HEK293T (cell line): ENCODE measurements around the gene SETBP1.

Source experiments
- CTCF ChIA-PET: fragments of 350-600 bp; formaldehyde crosslinking; extraction: SDS; loops from one replicate; lab custom pipeline; 2021; ENCODE audit warnings: antibody characterized with exemption, inconsistent platforms; lab: Yijun Ruan, JAX
- POLR2A ChIA-PET: fragments of 350-600 bp; formaldehyde crosslinking; extraction: SDS; loops from one replicate; lab custom pipeline; 2020; ENCODE audit warnings: antibody characterized with exemption, inconsistent platforms; lab: Yijun Ruan, JAX
- DNase-seq: peaks from one replicate; pipeline ENCODE4 v3.0.0; 2012; ENCODE audit warnings: mixed read lengths; ENCODE audit errors: extremely low spot score
- ARNT ChIP-seq: fragments of 450-650 bp; IDR thresholded peaks from 2 replicates; pipeline ENCODE4 v1.6.1; 2017; ENCODE audit warnings: mild to moderate bottlenecking
- BHLHE40 ChIP-seq: fragments of 450-650 bp; IDR thresholded peaks from 2 replicates; pipeline ENCODE4 v1.6.1; 2016; ENCODE audit warnings: mild to moderate bottlenecking, moderate library complexity, borderline replicate concordance
- CTBP1 ChIP-seq: fragments of 450-650 bp; IDR thresholded peaks from 2 replicates; pipeline ENCODE4 v1.6.1; 2016; ENCODE audit warnings: borderline replicate concordance
- ELF4 ChIP-seq: fragments of 450-650 bp; IDR thresholded peaks from 2 replicates; pipeline ENCODE4 v1.6.1; 2017; ENCODE audit warnings: antibody characterized with exemption
- FOXA1 ChIP-seq: fragments of 450-650 bp; IDR thresholded peaks from 2 replicates; pipeline ENCODE4 v1.6.1; 2016; ENCODE audit warnings: mild to moderate bottlenecking
- FOXK2 ChIP-seq: fragments of 450-650 bp; IDR thresholded peaks from 2 replicates; pipeline ENCODE4 v1.6.1; 2016; ENCODE audit warnings: mild to moderate bottlenecking
- FOXM1 ChIP-seq: fragments of 450-650 bp; IDR thresholded peaks from 2 replicates; pipeline ENCODE4 v1.6.1; 2017; ENCODE audit warnings: mild to moderate bottlenecking, borderline replicate concordance
- HDGF ChIP-seq: fragments of 450-650 bp; IDR thresholded peaks from 2 replicates; pipeline ENCODE4 v1.6.1; 2017; ENCODE audit warnings: antibody characterized with exemption, borderline replicate concordance
- L3MBTL2 ChIP-seq: fragments of 450-650 bp; conservative IDR thresholded peaks from 2 replicates; pipeline ENCODE4 v1.6.1; 2016; ENCODE audit warnings: mild to moderate bottlenecking
- LEF1 ChIP-seq: fragments of 450-650 bp; IDR thresholded peaks from 2 replicates; pipeline ENCODE4 v1.6.1; 2017; ENCODE audit warnings: mild to moderate bottlenecking, borderline replicate concordance
- NFRKB ChIP-seq: fragments of 450-650 bp; IDR thresholded peaks from 2 replicates; pipeline ENCODE4 v1.6.1; 2016; ENCODE audit warnings: mild to moderate bottlenecking, moderate library complexity
- PKNOX1 ChIP-seq: fragments of 450-650 bp; IDR thresholded peaks from 2 replicates; pipeline ENCODE4 v1.6.1; 2016
- SP1 ChIP-seq: fragments of 450-650 bp; IDR thresholded peaks from 2 replicates; pipeline ENCODE4 v1.6.1; 2017
- SUZ12 ChIP-seq: fragments of 450-650 bp; IDR thresholded peaks from 2 replicates; pipeline ENCODE4 v1.6.1; 2016; ENCODE audit warnings: mild to moderate bottlenecking
- TARDBP ChIP-seq: fragments of 450-650 bp; IDR thresholded peaks from 2 replicates; pipeline ENCODE4 v1.6.1; 2016
- ZNF384 ChIP-seq: fragments of 450-650 bp; IDR thresholded peaks from 2 replicates; pipeline ENCODE4 v1.6.1; 2016

The SETBP1 gene

GRCh38 chr18:44672506-44672905, 8.2 kb upstream of the SETBP1 start:
- ChIA-PET POLR2A (no interaction called here), CTCF (no interaction called here)
- no peak for DNase-seq
- TF ChIP-seq ZNF384 (no peak), ELF4 (no peak), NFRKB (no peak), PKNOX1 (no peak), L3MBTL2 (no peak), LEF1 (no peak), FOXA1 (no peak), SP1 (no peak)

- TF ChIP-seq CTBP1 (no peak), FOXA1 (no peak), SP1 (no peak), SUZ12 (no peak), BHLHE40 (no peak), HDGF (no peak), PKNOX1 (no peak), ARNT (no peak), ZNF384 (no peak), NFRKB (no peak), FOXM1 (no peak), ELF4 (no peak), FOXK2 (no peak)
- ChIA-PET POLR2A (no interaction called here), CTCF (no interaction called here)
- no peak for DNase-seq
Observed at GRCh38 chr18:44673256-44673880, 7.3 kb upstream of the SETBP1 start.

DNA sequence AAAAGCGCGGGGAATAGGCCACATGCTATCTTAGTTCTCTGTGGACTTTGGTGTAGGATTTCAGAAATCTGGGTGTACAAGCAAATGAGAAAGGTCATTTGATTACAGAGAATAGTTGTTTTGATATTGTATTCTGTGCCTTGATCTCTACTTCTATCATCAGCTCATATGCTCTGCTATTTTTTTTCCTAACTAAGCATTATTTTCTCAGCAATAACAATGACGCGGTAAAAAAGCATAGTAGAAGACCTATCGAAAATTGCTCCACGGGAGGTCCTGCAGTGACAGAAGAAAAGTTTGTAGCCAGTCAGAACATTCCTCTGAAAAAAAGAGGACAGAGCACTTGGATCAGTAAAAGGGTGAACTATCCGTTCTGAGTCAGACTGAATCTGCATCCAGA, 2.8 kb upstream of the SETBP1 start:
- POLR2A ChIA-PET, result interaction anchor here (1.5 kb wide), 1 partner anchor 148 kb away, joined by 3 read pairs; no protein-coding TSS in a partner anchor
- no peak for TF ChIP-seq CTBP1
- no peak for TF ChIP-seq FOXA1
- TF ChIP-seq FOXK2, result no peak
- no peak for TF ChIP-seq LEF1
- TF ChIP-seq ELF4, result no peak
- TF ChIP-seq SP1, result no peak
- TF ChIP-seq SUZ12, result no peak
- TF ChIP-seq ARNT, result no peak
- TF ChIP-seq PKNOX1, result no peak
- no peak for TF ChIP-seq BHLHE40
- TF ChIP-seq FOXM1, result no peak
- TF ChIP-seq ZNF384, result no peak
- no peak for TF ChIP-seq HDGF
- no peak for TF ChIP-seq NFRKB
- no peak for DNase-seq
- CTCF ChIA-PET, result no interaction called here

DNA sequence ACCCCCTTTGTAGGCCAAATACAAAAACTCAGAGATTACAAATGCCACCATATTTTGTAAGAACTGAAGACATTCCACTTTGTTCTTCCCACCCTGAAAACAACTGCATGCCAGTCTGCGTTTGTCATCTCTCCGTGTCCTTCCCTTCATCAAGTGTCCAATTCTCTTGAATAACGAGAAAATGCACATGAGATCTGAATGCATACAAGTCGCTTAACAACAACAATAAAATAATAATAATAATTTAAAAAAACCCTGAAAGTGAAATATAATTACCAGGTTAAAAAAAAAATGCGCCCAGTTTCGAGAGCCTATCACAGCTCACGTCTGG, 2.0 kb upstream of the SETBP1 start:
- no peak for DNase-seq
- ChIA-PET POLR2A (interaction anchor here (0.6 to 1.7 kb wide), 6 partner anchors 11 to 147 kb away, joined by 3 to 4 read pairs (median 4); no protein-coding TSS in a partner anchor), CTCF (no interaction called here)
- TF ChIP-seq FOXM1 (no peak), LEF1 (no peak), SP1 (no peak), ELF4 (no peak), FOXA1 (no peak), BHLHE40 (no peak)

DNA sequence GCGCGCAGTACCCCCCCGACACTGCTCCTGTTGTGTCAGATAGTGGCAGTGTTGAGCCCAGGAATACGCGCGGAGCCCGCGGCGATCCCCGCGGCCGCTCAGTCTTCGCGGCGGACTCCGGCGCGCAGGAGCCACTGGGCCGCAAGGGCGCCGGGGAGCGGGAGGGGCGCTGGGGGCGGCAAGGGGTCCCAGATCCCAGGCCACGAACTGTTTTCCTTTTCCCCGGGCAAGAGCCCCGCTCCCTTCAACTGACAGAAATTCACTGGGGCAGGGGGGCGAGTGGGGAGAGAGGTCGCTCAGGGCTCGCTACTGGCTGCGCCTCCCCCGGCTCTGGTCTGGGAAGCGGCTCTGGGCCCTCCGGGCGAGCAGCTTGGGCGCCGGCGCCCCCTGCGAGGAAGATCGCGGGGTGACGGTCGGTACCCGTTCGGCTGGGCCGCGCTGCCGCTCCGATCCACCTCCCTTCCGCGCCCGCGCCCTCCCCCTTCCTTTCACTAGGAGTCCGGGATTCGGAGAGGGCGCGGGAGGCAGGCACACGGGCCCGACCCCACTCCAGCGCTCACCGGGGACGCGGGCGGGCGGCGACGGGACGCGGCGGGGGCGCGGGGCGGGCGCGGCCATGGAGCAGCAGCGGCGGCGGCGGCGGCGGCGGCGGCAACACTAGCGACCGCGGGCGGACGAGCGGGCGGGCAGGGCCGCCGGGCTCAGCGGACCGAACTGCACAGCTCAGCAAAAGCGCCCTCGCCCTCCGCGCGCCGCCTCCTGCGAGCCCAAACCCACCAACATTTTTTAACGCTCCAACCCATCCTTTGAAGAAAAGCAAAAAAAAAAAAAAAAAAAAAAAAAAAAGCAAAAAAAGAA, 1.4 kb upstream of the SETBP1 start:
- ChIA-PET POLR2A (interaction anchor here (0.6 to 1.7 kb wide), 6 partner anchors 12 to 147 kb away, joined by 3 to 4 read pairs (median 4); no protein-coding TSS in a partner anchor), CTCF (no interaction called here)
- no peak for TF ChIP-seq SUZ12
- TF ChIP-seq TARDBP, result no peak
- TF ChIP-seq NFRKB, result no peak
- no peak for TF ChIP-seq ELF4
- no peak for TF ChIP-seq SP1
- no peak for TF ChIP-seq CTBP1
- no peak for TF ChIP-seq PKNOX1
- no peak for TF ChIP-seq L3MBTL2
- TF ChIP-seq FOXK2, result no peak
- no peak for TF ChIP-seq LEF1
- no peak for TF ChIP-seq FOXA1
- TF ChIP-seq ARNT, result no peak
- no peak for TF ChIP-seq HDGF
- TF ChIP-seq FOXM1, result no peak
- TF ChIP-seq ZNF384, result no peak
- TF ChIP-seq BHLHE40, result no peak
- peak; percentile 65 for DNase-seq

- CTCF ChIA-PET, result no interaction called here
- no peak for TF ChIP-seq BHLHE40
- no peak for TF ChIP-seq ARNT
- no peak for TF ChIP-seq LEF1
- no peak for TF ChIP-seq PKNOX1
- TF ChIP-seq ZNF384, result no peak
- no peak for TF ChIP-seq L3MBTL2
- TF ChIP-seq FOXM1, result no peak
- TF ChIP-seq NFRKB, result no peak
- peak; percentile 26 for DNase-seq
- POLR2A ChIA-PET, result interaction anchor here (1.2 to 1.7 kb wide), 2 partner anchors 25 to 80 kb away, joined by 3 to 4 read pairs; no protein-coding TSS in a partner anchor
Observed at GRCh38 chr18:44679914-44680272, 795 bp upstream of the SETBP1 start.
